ENCODE data around the gene SLC7A8. TPM values are rescaled to one million over a fixed set of nuclear protein-coding genes. Genes with fewer than 3 reads are reported as not detected.

The SLC7A8 gene
- total and polyA plus RNA-seq, 4 donors: 2.6 to 9.8 (median 5.4) TPM

- TF ChIP-seq CTCF (IDR thresholded peaks at IDR 0.05; ENCODE audit: low read depth, low read length, missing input control) (no peak), FOXA2 (IDR thresholded peaks at IDR 0.05) (no peak), YY1 (IDR thresholded peaks at IDR 0.05) (no peak)
- TF ChIP-seq, protein P1, sequence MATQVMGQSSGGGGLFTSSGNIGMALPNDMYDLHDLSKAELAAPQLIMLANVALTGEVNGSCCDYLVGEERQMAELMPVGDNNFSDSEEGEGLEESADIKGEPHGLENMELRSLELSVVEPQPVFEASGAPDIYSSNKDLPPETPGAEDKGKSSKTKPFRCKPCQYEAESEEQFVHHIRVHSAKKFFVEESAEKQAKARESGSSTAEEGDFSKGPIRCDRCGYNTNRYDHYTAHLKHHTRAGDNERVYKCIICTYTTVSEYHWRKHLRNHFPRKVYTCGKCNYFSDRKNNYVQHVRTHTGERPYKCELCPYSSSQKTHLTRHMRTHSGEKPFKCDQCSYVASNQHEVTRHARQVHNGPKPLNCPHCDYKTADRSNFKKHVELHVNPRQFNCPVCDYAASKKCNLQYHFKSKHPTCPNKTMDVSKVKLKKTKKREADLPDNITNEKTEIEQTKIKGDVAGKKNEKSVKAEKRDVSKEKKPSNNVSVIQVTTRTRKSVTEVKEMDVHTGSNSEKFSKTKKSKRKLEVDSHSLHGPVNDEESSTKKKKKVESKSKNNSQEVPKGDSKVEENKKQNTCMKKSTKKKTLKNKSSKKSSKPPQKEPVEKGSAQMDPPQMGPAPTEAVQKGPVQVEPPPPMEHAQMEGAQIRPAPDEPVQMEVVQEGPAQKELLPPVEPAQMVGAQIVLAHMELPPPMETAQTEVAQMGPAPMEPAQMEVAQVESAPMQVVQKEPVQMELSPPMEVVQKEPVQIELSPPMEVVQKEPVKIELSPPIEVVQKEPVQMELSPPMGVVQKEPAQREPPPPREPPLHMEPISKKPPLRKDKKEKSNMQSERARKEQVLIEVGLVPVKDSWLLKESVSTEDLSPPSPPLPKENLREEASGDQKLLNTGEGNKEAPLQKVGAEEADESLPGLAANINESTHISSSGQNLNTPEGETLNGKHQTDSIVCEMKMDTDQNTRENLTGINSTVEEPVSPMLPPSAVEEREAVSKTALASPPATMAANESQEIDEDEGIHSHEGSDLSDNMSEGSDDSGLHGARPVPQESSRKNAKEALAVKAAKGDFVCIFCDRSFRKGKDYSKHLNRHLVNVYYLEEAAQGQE (IDR thresholded peaks at IDR 0.05): no peak
Observed at GRCh38 chr14:23187925-23188324, 4.5 kb upstream of the SLC7A8 start (continued).

- H3K27ac ChIP-seq (ENCODE audit: low read depth in 1 of 2, low read length in 2 of 2): no peak overlapping the region
- no peak overlapping the region for H3K9ac ChIP-seq (ENCODE audit: low read depth in 1 of 2, low read length in 2 of 2)
- no peak for DNase-seq (ENCODE audit: low spot score)
- peaks cover 0 to 13% (median 11%) of the 10 kb centered on the region in 4 donors for H3K4me1 ChIP-seq (ENCODE audit: control insufficient read depth in 4 of 4, insufficient read depth in 4 of 4, low read length in 3 of 4)
- WGBS: 50% methylated on average over 12 of the region's 12 CpGs
- no peaks in the 10 kb centered on the region for H3K36me3 ChIP-seq (ENCODE audit: control insufficient read depth in 4 of 4, insufficient read depth in 3 of 4, low read depth in 1 of 4, low read length in 3 of 4)
- peaks cover 0 to 3% (median 0%) of the 10 kb centered on the region in 4 donors for H3K27me3 ChIP-seq (ENCODE audit: control insufficient read depth in 4 of 4, insufficient read depth in 4 of 4, low read length in 3 of 4)
- H3K9me3 ChIP-seq (ENCODE audit: control insufficient read depth in 4 of 4, low read length in 3 of 4): no peaks in the 10 kb centered on the region
- TF ChIP-seq RAD21 (IDR thresholded peaks at IDR 0.05) (peak; percentile 91 to 95), TAF1 (conservative IDR thresholded peaks at IDR 0.05) (no peak), CTCF (IDR thresholded peaks at IDR 0.05; ENCODE audit: low read depth, low read length, missing input control) (peak; percentile 82)
- no peak overlapping the region for H3K4me3 ChIP-seq (ENCODE audit: low read depth in 1 of 3, low read length in 3 of 3)
Observed at GRCh38 chr14:23186913-23187654, 3.6 kb upstream of the SLC7A8 start.

DNA sequence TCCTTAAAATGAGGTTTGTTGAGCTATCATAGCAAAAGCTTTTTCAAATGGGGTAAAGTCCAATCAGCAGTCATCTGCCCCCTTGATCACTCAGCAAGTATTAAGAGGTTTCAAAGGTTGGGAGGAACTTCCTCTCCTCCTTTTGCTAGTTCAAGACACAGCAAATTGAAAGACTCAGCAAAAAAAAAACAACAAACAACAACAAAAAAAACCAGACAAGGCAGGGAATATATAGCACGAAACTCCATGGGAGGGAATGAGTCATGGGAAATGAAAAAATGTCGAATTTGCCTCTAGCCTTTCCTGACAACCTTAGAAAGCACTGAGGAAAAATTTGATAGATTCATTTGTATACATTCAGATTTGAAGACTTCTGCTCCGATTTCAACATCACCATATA is 1.6 kb upstream of the SLC7A8 start:
- DNase-seq (ENCODE audit: low spot score): no peak
- H3K9me3 ChIP-seq (ENCODE audit: control insufficient read depth in 4 of 4, low read length in 3 of 4): no peaks in the 10 kb centered on the region
- 65% methylated on average over 3 of the region's 3 CpGs for WGBS
- H3K27ac ChIP-seq (ENCODE audit: low read depth in 1 of 2, low read length in 2 of 2): no peak overlapping the region
- no peak overlapping the region for H3K4me3 ChIP-seq (ENCODE audit: low read depth in 1 of 3, low read length in 3 of 3)
- no peak overlapping the region for H3K9ac ChIP-seq (ENCODE audit: low read depth in 1 of 2, low read length in 2 of 2)
- no peaks in the 10 kb centered on the region for H3K36me3 ChIP-seq (ENCODE audit: control insufficient read depth in 4 of 4, insufficient read depth in 3 of 4, low read depth in 1 of 4, low read length in 3 of 4)
- peaks cover 0 to 13% (median 11%) of the 10 kb centered on the region in 4 donors for H3K4me1 ChIP-seq (ENCODE audit: control insufficient read depth in 4 of 4, insufficient read depth in 4 of 4, low read length in 3 of 4)
- peaks cover 0 to 6% (median 0%) of the 10 kb centered on the region in 4 donors for H3K27me3 ChIP-seq (ENCODE audit: control insufficient read depth in 4 of 4, insufficient read depth in 4 of 4, low read length in 3 of 4)
- no peak for TF ChIP-seq HNF4A (conservative IDR thresholded peaks at IDR 0.05)
- no peak for TF ChIP-seq JUND (IDR thresholded peaks at IDR 0.05)
- no peak for TF ChIP-seq YY1 (IDR thresholded peaks at IDR 0.05)
- no peak for TF ChIP-seq MAX (IDR thresholded peaks at IDR 0.05)
- no peak for TF ChIP-seq ZBTB33 (IDR thresholded peaks at IDR 0.05)
- TF ChIP-seq HNF4G (IDR thresholded peaks at IDR 0.05): no peak
- TF ChIP-seq FOXA2 (IDR thresholded peaks at IDR 0.05): no peak
- TF ChIP-seq RAD21 (IDR thresholded peaks at IDR 0.05): no peak
- TF ChIP-seq, protein P1 (IDR thresholded peaks at IDR 0.05): no peak
- TF ChIP-seq NR2F2 (IDR thresholded peaks at IDR 0.05): no peak
- TF ChIP-seq ATF3 (IDR thresholded peaks at IDR 0.05): no peak
- no peak for TF ChIP-seq GABPA (IDR thresholded peaks at IDR 0.05 in 1 of 2, conservative IDR thresholded peaks at IDR 0.05 in 1 of 2)
- TF ChIP-seq TAF1 (conservative IDR thresholded peaks at IDR 0.05): no peak

Data from liver (tissue), 9 donors.